Coronary artery (tissue), 2 donors: ENCODE results near the gene SLC17A9.

Experiments
- DNase-seq: peaks from one replicate; pipeline ENCODE4 v3.0.0-alpha.2; 2017; ENCODE audit warnings: low spot score
- H3K27ac ChIP-seq, 2 donors: fragments of 200-600 bp; sonication (generic); one replicate each; pipeline ENCODE4 v1.5.1; 2016 to 2019
- H3K4me3 ChIP-seq: fragments of 200-600 bp; sonication (generic); 2 replicates; pipeline ENCODE4 v1.5.1; 2016; ENCODE audit warnings: mild to moderate bottlenecking, moderate library complexity
- CTCF ChIP-seq: fragments of 200-600 bp; sonication (generic); IDR thresholded peaks from one replicate; pipeline ENCODE4 v1.5.1; 2019; ENCODE audit warnings: antibody characterized with exemption

The SLC17A9 gene

DNA sequence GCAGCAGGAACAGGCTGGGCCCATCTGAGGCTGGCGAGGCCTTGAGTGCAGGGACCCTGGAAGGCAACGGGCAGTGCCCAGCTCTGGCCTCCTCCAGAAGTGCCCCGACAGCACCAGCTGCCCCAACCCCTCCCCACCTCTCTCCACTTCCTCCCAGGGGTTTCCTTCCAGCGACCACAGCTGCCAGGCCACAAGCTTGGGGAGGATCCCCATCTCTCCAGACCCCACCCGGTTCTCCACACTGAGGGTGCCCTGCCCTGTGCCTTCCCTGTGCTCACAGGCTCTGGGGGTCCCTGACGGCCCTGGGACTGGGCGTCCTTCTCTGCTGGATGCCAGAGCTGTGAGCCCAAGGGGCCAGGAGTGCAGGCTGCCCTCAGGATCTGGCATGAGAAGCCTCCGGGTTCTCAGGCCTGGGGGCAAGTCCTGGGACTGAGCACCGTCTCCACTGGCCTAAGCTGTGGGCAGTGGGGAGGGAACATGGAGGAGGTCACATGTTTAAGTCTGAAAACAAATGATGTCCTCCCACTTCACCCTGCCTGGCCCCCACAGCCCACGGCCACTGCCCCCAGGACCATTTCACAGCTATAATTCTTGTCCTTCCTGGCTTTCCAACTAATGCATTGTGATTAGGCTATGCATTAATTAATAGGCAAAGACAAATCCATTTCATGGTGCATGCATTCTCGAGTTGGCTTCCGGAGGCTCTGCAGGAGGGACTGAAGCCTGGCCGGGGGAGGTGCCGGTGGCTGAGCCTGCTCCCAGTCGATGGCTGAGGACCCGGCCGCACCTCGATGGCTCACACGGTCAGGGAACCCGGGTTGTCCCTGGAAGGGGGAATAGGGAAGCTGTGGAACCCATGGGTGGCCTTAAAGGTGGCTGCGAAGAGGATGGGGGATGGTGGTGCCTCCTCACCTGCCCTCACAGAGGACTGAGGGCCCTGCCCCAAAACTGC, 29.9 kb downstream of the SLC17A9 start:
- no peak for DNase-seq
- Histone ChIP-seq H3K4me3 (no peak overlapping the region), H3K27ac (no peak overlapping the region)
- TF ChIP-seq CTCF: no peak

DNA sequence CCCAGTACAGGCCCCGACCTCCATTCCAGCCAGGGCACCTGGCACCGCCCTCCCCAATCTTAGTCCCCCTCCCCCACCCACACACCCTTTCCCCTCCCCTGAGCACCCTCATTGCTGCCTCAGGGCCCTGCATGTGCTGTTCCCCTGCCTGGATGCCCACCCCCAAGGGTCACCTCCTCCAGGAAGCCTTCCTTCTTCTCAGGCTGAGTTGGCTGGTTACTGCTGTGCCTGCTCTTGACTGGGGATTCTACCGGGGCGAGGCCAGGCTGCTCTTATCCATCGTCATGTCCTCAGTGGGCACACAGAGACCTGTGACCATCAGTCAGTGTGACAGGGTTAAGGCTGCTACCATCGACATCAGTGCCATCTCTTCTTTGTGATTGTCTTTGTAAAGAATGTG, 30.7 kb downstream of the SLC17A9 start:
- DNase-seq: no peak
- TF ChIP-seq CTCF: no peak
- no peak overlapping the region for H3K27ac ChIP-seq
- H3K4me3 ChIP-seq: no peak overlapping the region

DNA sequence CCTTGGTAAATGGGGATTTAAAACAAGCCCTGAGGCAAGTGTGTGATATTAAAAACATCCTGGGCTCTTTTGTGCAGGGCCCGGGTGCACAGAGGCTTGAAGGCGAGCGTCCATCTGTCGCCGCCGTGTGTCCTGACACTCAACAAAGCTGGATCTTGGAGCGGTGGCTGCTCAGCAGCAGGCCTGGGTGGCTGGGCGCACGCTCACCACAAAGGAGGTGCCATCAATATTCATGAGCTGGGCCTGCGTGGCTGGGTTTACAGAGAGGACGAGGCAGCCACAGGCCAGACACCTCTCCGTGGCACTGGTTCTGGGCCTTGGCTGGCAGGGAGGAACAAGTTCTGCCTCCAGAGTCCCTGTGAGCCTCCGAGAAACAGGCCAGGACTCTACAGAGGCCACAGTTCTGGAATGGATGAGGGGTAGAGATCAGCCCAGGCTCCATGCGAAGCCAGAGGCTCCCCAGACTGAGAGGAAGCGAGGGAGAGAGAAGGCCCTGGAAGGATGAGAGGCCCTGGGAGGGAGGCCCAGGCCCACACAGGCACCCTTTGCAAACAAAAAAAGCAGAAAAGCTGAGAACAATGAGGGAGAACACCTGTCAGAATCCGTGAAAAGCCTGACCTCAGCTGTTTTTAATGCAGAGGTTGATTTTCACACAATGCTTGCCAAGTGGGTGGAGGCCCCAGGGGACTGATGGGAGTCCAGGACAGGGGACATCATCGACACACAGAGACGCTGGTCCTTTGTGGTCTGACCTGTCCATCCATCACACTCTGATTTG, 32.3 kb downstream of the SLC17A9 start:
- Histone ChIP-seq H3K27ac (no peak overlapping the region), H3K4me3 (no peak overlapping the region)
- no peak for TF ChIP-seq CTCF
- no peak for DNase-seq

DNA sequence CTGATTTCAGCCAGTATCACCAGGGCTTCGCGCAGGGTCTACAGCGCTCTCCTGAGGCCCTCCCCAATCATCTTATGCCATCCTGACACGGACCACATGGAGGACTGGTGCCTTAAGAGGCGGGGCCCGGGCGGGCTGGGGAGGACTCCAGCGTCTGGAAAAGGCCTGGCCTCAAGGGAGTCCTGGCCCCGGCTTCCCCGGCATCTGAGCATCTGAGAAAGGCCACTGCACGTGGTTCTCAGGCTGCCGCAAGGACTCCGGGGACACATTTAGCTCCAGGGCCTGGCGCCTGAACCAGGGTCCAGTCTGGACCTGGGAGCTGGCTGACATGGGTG, 32.9 kb downstream of the SLC17A9 start:
- DNase-seq: no peak
- TF ChIP-seq CTCF: no peak
- Histone ChIP-seq H3K27ac (no peak overlapping the region), H3K4me3 (no peak overlapping the region)

DNA sequence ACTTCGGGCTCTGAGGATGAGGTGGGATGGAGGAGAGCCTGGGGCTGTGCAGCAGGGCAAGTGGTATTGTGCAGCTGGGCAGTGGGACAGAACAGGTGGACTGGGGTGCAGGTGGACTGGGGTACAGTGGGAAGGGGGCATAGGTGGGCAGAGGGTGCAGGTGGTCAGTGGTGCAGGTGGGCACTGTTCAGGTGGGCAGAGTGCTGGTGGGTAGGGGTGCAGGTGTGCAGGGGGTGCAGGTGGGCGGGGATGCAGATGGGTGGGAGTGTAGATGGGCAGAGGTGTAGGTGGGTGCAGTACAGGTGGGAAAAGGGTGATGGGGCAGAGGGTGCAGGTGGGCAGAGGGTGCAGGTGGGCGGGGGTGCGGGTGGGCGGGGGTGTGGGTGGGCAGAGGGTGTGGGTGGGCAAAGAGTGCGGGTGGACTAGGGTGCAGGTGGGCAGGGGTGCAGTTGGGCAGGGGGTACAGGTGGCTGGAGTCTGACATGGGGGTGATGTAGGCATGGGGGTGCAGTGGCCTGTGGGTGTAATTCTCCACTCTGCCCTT, 33.8 kb downstream of the SLC17A9 start:
- TF ChIP-seq CTCF: no peak
- no peak overlapping the region for H3K27ac ChIP-seq
- no peak overlapping the region for H3K4me3 ChIP-seq
- no peak for DNase-seq

GRCh38 chr20:62987114-62987513, 34.6 kb downstream of the SLC17A9 start:
- Histone ChIP-seq H3K27ac (no peak overlapping the region), H3K4me3 (no peak overlapping the region)
- DNase-seq: no peak
- TF ChIP-seq CTCF: no peak
